Superior temporal gyrus (tissue), 1 donor: ENCODE results near the gene PARS2.
"Not testable (repeated sequence)": the region's sequence is repeated elsewhere in the genome, so short reads cannot be mapped to it uniquely, and the experiment has no call there.

Source experiments
- DNase-seq: peaks from one replicate; pipeline ENCODE4 v3.0.0-alpha.2; 2016; ENCODE audit errors: extremely low spot score

The PARS2 gene

DNA sequence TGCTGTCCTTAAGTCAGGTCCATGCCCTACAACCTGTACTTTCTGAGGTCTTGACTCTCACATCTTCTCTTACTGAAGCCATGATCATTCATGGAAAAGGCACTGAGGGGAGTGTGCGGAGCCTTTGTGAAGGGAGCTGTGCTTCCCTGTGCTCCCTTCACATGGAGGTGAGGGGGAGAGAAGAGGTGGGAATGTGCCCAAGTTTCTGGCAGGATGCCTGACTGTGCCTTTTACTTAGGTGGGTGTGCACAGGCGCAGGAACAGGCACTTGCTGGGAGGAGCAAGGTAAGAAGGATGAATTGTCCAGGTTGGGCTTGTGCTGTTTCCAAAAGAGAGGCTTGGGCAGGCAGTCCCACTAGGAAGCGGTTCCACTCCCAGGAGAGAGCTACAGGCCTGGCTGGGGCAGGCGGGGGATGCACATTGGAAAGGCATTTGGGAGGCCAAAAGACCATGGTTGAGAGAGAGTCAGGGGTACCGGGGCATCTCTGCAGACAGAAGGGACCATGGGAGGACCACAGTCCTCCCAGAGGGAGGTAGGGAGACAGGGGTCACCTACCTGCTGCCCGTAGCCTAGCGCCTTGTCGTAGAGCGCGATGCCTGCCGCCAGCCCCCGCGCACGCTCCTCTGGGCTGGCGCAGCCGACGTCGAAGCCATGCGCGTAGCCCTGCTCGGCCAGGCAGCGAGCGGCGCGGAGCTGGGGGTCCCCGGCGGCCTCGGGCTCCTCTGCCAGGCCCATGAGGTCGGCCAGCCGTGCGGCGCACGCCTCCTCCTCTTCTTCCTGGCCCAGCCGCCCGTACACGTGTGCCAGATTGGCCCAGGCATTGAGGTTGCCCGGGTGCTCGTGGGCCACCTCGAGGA, 35.9 kb upstream of the PARS2 start:
- no peak for DNase-seq

DNA sequence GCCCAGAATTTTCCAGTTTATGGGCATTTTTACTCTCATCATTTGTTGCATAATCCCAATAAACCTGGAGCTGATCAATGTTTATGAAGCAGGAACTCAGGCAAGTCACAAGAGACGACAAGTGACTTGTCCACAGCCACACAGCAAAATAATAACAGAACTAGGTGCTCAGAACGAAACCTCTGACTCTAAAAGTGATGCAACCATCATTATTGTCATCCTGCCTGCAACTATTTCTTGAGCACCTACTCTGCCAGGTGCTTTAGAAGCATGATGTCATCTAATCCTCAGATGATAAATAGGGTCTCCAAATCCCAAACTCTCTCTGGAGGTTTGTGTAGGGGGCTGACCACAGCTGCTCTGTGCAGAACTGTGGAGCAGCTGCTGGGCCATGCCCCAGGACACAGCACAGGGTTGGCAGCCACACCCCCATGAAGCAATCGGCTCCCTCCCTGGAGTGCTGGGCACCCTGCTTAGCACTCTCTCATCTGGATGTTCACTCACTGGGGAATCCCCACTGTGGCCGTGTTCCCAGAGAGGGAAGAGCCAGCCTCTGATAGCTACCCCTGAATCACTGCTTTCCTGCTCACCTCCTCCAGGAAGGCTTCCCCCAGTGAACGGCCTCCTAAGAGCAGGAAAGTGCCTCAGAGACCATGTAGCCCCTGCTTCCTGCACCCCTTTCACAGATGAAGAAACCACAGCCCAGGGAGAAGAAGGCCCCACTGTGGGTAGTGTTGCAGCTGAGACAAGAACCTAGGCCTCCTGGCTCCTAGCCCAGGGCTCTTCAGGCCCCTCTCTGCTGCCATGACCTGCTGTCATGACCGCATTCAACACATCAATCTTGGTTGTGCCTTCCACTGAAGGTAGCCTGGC, 34.7 kb upstream of the PARS2 start:
- DNase-seq, result no peak

- no peak for DNase-seq
Measured at GRCh38 chr1:54798206-54798605, 33.9 kb upstream of the PARS2 start.

- no peak for DNase-seq
Measured at GRCh38 chr1:54796902-54797301, 32.6 kb upstream of the PARS2 start.

- no peak for DNase-seq
Measured at GRCh38 chr1:54795841-54796468, 31.6 kb upstream of the PARS2 start.

- peak; percentile 15 for DNase-seq
Measured at GRCh38 chr1:54795356-54795665, 31.0 kb upstream of the PARS2 start.

- DNase-seq, result no peak
Measured at GRCh38 chr1:54794451-54795355, 30.4 kb upstream of the PARS2 start.

DNA sequence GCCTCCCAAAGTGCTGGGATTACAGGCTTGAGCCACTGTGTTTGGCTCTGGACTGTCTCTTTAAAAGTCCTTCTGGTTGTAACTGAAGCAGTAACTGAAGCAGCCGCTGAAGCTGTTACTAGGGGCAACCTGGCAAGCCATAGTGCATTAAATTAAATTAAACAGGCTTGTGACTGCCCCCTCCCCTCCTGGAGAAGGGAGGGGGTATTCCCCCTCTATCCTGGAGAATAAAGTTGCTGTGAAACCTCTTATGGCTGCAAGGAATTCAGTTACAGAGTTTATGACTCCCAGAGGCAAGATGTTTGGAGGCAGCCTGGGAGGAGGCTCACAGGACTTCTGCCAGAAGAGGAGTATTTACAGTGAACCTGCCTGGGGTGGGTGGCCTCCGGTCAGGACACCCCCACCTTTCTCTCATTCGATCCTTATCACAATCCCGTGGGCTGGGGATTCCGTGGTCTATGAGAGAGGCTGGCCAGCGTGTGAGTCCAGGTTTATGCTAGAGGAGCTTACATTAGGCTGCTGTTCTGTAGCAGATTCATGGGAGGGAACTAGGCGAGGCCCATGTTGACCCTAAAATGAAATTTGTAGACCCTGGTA, 28.5 kb upstream of the PARS2 start:
- DNase-seq, result peak; percentile 24

- DNase-seq, result no peak
Measured at GRCh38 chr1:54791880-54792522, 27.7 kb upstream of the PARS2 start.

- DNase-seq, result no peak
Measured at GRCh38 chr1:54788459-54788858, 24.1 kb upstream of the PARS2 start.

DNA sequence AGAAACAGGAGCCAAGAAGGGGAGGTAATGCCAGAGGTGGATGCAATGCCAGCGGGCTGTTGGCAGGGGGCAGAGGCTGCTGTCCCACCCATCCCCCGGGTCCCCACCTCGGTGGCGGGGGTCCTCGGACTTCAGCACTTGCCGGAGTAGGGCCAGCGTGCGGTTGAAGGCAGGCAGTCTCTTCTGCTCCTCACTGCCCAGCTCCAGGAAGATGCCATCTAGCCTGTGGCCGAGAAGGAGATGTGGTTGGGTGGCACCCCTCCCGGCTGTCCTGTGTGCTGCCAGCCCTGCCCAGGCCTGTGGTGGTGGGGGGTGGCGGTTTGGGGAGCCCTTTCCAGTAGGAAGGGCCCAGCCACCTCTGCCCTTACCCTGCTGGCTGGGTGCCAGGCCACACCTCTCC, 23.3 kb upstream of the PARS2 start:
- DNase-seq, result no peak

GRCh38 chr1:54786778-54787177, 22.5 kb upstream of the PARS2 start:
- no peak for DNase-seq

GRCh38 chr1:54784066-54784465, 19.7 kb upstream of the PARS2 start:
- DNase-seq, result no peak

DNA sequence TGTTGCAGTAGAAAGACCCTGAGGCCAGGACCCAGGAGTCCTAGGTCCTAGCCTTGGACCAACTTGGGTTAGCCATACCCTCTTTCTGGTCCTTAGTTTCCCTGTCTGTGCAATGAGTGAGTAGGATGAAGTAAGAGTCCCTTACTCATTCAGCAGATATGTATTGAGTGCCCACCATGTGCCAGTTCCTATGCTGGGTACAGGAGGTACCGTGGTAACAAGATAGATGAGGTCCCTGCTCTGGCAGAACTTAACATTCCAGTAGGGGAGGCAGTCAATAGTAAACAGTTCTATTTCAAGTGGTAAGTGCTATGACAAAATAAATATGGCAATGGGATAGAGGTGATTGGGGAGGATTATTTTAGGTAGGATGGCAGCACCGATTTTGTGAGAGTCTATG, 18.3 kb upstream of the PARS2 start:
- DNase-seq, result no peak

DNA sequence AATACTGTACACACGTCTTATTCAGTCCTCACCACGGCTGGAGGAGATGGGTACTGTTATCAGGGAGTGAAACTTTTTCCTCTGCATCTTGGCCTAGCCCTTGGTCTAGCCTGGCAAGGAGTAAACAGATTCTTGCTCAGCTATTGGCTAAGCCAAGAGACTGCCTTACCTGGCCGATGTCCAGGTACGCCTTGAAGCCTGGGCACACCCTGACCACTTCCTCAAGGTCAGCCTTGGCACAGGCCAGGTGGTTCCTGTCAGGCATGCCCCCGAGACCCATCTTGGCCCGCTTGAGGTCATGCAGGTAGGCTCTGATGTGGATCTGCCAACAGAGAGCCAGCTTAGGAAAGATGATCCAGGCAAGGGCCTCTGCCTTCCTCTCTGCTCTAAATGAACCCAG, 17.8 kb upstream of the PARS2 start:
- no peak for DNase-seq

DNA sequence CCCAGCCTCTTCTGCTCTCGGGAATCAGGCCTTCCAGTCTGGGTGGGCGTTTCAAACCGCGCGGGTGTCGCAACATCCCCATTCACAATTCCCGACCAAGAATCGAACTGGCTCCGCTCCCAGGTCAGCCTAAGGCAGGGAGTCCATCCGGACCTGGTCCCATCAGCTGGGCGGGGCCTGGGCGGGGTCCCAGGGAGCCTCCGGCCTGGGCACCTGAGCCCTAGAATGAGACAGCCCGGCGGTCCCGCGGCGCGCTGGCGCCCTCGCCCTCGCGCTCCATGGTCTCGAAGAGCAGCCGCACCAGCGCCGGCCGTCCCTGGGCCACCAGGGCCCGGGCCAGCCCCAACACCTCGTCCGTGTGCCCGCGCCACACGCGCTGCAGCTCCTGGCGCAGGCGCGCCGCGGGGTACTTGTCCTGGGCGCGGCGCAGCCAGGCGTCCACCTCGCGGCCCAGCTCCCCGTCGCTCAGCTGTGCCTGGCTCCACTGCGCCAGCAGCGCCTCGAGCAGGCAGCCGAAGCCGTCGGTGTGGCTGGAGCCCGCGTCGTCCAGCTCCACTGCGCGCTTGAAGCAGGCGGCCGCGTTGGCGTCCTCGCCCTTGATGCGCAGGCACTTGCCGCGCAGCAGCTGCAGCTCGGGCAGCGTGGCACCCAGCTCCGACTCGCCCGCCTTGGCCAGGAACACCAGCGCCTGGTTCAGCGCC, 16.9 kb upstream of the PARS2 start:
- DNase-seq, result no peak

- DNase-seq, result no peak
Measured at GRCh38 chr1:54777431-54777830, 13.1 kb upstream of the PARS2 start.

DNA sequence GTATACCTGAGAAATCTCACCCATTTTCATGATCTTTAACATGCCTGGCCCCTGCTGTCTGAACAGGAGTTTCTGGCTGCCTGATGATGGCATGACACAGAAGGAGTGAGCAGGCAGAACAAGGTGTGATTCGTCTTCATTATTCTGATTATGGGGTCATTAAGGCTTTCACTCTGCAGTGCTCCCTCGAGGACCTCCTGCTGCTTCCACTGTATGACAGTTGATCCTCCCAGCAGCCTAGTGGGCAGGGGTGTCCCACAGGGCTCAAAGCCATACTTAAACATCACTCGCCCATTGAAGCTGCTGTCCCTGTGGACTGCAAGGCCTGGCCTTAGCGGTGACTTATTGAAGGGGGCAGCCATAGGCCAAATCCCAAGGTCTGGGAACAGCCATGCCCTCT, 12.7 kb upstream of the PARS2 start:
- DNase-seq, result no peak

GRCh38 chr1:54775828-54776721, 11.8 kb upstream of the PARS2 start:
- DNase-seq, result not testable (repeated sequence)
